ENCODE data around the gene MUC7. TPM values are rescaled to one million over a fixed set of nuclear protein-coding genes. Genes with fewer than 3 reads are reported as not detected.

The MUC7 gene
- total RNA-seq (not detected), polyA plus RNA-seq (ENCODE audit: insufficient read length in 2 of 2) (not detected)
- long read RNA-seq, donor 1 = 0 reads
- long read RNA-seq, donor 2 = 0 reads
- long read RNA-seq, donor 3 = 0 reads
- long read RNA-seq, donor 4 = 0 reads

GRCh38 chr4:70471897-70472296 lies at the start of gene MUC7:
MUC7 (plus strand) TSS chr4:70472197; CDS start chr4:70474022, 1,825 bp downstream.
- Histone ChIP-seq H3K27me3 (ENCODE audit: control insufficient read depth, insufficient read depth, low read length) (no peaks in the 10 kb centered on the region), H3K36me3 (ENCODE audit: control insufficient read depth, insufficient read depth, low read length) (no peaks in the 10 kb centered on the region), H3K4me3 (ENCODE audit: low read depth, low read length) (no peak within 1 kb of the TSS), H3K4me1 (ENCODE audit: control insufficient read depth, insufficient read depth, low read length) (no peaks in the 10 kb centered on the region), H3K27ac (ENCODE audit: low read depth, low read length) (no peak within 1 kb of the TSS), H3K9me3 (ENCODE audit: control insufficient read depth, insufficient read depth, low read length) (no peaks in the 10 kb centered on the region)
- WGBS (ENCODE audit: insufficient coverage) = 78% methylated on average over 3 of the region's 4 CpGs
- DNase-seq (ENCODE audit: low read depth in 4 of 6, low spot score in 6 of 6) = no peak

- Histone ChIP-seq H3K9me3 (ENCODE audit: control insufficient read depth, insufficient read depth, low read length) (peaks cover 2% of the 10 kb centered on the region), H3K36me3 (ENCODE audit: control insufficient read depth, insufficient read depth, low read length) (no peaks in the 10 kb centered on the region), H3K4me1 (ENCODE audit: control insufficient read depth, insufficient read depth, low read length) (no peaks in the 10 kb centered on the region), H3K4me3 (ENCODE audit: low read depth, low read length) (no peak overlapping the region), H3K27me3 (ENCODE audit: control insufficient read depth, insufficient read depth, low read length) (no peaks in the 10 kb centered on the region), H3K27ac (ENCODE audit: low read depth, low read length) (no peak overlapping the region)
- DNase-seq (ENCODE audit: low read depth in 4 of 6, low spot score in 6 of 6) = no peak
- 67% methylated on average over 1 of the region's 1 CpG for WGBS (ENCODE audit: insufficient coverage)
Observed at GRCh38 chr4:70425306-70425705, 46.7 kb upstream of the MUC7 start.

- no peak for DNase-seq (ENCODE audit: low read depth in 4 of 6, low spot score in 6 of 6)
- Histone ChIP-seq H3K36me3 (ENCODE audit: control insufficient read depth, insufficient read depth, low read length) (no peaks in the 10 kb centered on the region), H3K27me3 (ENCODE audit: control insufficient read depth, insufficient read depth, low read length) (no peaks in the 10 kb centered on the region), H3K4me1 (ENCODE audit: control insufficient read depth, insufficient read depth, low read length) (no peaks in the 10 kb centered on the region), H3K27ac (ENCODE audit: low read depth, low read length) (no peak overlapping the region), H3K9me3 (ENCODE audit: control insufficient read depth, insufficient read depth, low read length) (peaks cover 2% of the 10 kb centered on the region), H3K4me3 (ENCODE audit: low read depth, low read length) (no peak overlapping the region)
Observed at GRCh38 chr4:70426789-70427188, 45.2 kb upstream of the MUC7 start.

DNA sequence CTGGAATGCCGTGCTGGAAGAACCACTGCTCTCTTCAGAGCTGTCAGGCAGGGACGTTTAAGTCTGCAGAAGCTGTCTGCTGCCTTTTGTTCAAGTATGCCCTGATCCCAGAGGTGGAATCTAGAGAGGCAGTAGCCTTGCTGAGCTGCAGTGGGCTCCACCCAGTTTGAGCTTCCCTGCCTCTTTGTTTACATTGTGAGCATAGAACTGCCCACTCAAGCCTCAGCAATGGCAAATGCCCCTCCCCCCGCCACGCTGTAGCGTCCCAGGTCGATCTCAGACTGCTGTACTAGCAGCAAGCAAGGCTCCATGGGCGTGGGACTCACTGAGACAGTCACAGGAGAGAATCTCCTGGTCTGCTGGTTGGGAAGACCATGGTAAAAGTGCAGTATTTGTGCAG lies 34.8 kb upstream of the MUC7 start:
- no peak overlapping the region for H3K27ac ChIP-seq (ENCODE audit: low read depth, low read length)
- H3K9me3 ChIP-seq (ENCODE audit: control insufficient read depth, insufficient read depth, low read length) = peaks cover 1% of the 10 kb centered on the region
- H3K36me3 ChIP-seq (ENCODE audit: control insufficient read depth, insufficient read depth, low read length) = no peaks in the 10 kb centered on the region
- no peak overlapping the region for H3K4me3 ChIP-seq (ENCODE audit: low read depth, low read length)
- DNase-seq (ENCODE audit: low read depth in 4 of 6, low spot score in 6 of 6) = no peak
- no peaks in the 10 kb centered on the region for H3K27me3 ChIP-seq (ENCODE audit: control insufficient read depth, insufficient read depth, low read length)
- no peaks in the 10 kb centered on the region for H3K4me1 ChIP-seq (ENCODE audit: control insufficient read depth, insufficient read depth, low read length)
- WGBS (ENCODE audit: insufficient coverage) = 75% methylated on average over 7 of the region's 7 CpGs

DNA sequence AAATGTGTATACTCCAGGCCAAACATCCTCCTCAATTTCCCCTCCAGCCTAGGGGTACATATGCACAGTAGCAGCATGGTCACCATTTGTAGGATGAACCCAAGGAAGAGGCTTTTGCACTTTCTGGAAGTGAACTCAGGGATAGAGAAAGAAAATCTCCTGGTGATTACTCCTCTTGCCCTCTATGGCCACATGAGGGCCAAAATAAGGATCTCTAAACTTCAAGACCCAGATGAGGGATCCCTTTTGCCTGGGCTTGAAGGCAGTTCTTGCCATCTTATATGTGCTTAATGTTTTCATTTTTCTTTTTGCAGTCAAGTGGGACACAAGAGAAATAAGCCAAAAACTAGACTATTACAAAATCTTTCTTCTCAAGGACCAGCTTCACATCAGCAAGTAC lies 29.5 kb upstream of the MUC7 start:
- Histone ChIP-seq H3K4me1 (ENCODE audit: control insufficient read depth, insufficient read depth, low read length) (no peaks in the 10 kb centered on the region), H3K27me3 (ENCODE audit: control insufficient read depth, insufficient read depth, low read length) (no peaks in the 10 kb centered on the region), H3K27ac (ENCODE audit: low read depth, low read length) (no peak overlapping the region), H3K36me3 (ENCODE audit: control insufficient read depth, insufficient read depth, low read length) (no peaks in the 10 kb centered on the region), H3K9me3 (ENCODE audit: control insufficient read depth, insufficient read depth, low read length) (no peaks in the 10 kb centered on the region), H3K4me3 (ENCODE audit: low read depth, low read length) (no peak overlapping the region)
- DNase-seq (ENCODE audit: low read depth in 4 of 6, low spot score in 6 of 6) = no peak

GRCh38 chr4:70443329-70443728 lies 28.7 kb upstream of the MUC7 start:
- Histone ChIP-seq H3K27ac (ENCODE audit: low read depth, low read length) (no peak overlapping the region), H3K4me3 (ENCODE audit: low read depth, low read length) (no peak overlapping the region)
- WGBS (ENCODE audit: insufficient coverage) = 95% methylated on average over 4 of the region's 5 CpGs

GRCh38 chr4:70449220-70449619 lies 22.8 kb upstream of the MUC7 start:
- no peak for DNase-seq (ENCODE audit: low read depth in 4 of 6, low spot score in 6 of 6)
- Histone ChIP-seq H3K36me3 (ENCODE audit: control insufficient read depth, insufficient read depth, low read length) (no peaks in the 10 kb centered on the region), H3K4me3 (ENCODE audit: low read depth, low read length) (no peak overlapping the region), H3K27me3 (ENCODE audit: control insufficient read depth, insufficient read depth, low read length) (no peaks in the 10 kb centered on the region), H3K9me3 (ENCODE audit: control insufficient read depth, insufficient read depth, low read length) (no peaks in the 10 kb centered on the region), H3K27ac (ENCODE audit: low read depth, low read length) (no peak overlapping the region), H3K4me1 (ENCODE audit: control insufficient read depth, insufficient read depth, low read length) (no peaks in the 10 kb centered on the region)
- 100% methylated on average over 2 of the region's 3 CpGs for WGBS (ENCODE audit: insufficient coverage)

More at GRCh38 chr4:70443329-70443728, 28.7 kb upstream of the MUC7 start:
- Histone ChIP-seq H3K36me3 (ENCODE audit: control insufficient read depth, insufficient read depth, low read length) (no peaks in the 10 kb centered on the region), H3K27me3 (ENCODE audit: control insufficient read depth, insufficient read depth, low read length) (no peaks in the 10 kb centered on the region), H3K4me1 (ENCODE audit: control insufficient read depth, insufficient read depth, low read length) (no peaks in the 10 kb centered on the region), H3K9me3 (ENCODE audit: control insufficient read depth, insufficient read depth, low read length) (no peaks in the 10 kb centered on the region)
- DNase-seq (ENCODE audit: low read depth in 4 of 6, low spot score in 6 of 6) = no peak

GRCh38 chr4:70452946-70453345 lies 19.1 kb upstream of the MUC7 start:
- Histone ChIP-seq H3K36me3 (ENCODE audit: control insufficient read depth, insufficient read depth, low read length) (no peaks in the 10 kb centered on the region), H3K4me1 (ENCODE audit: control insufficient read depth, insufficient read depth, low read length) (no peaks in the 10 kb centered on the region), H3K4me3 (ENCODE audit: low read depth, low read length) (no peak overlapping the region), H3K27me3 (ENCODE audit: control insufficient read depth, insufficient read depth, low read length) (no peaks in the 10 kb centered on the region), H3K27ac (ENCODE audit: low read depth, low read length) (no peak overlapping the region), H3K9me3 (ENCODE audit: control insufficient read depth, insufficient read depth, low read length) (no peaks in the 10 kb centered on the region)
- DNase-seq (ENCODE audit: low read depth in 4 of 6, low spot score in 6 of 6) = no peak
- WGBS (ENCODE audit: insufficient coverage) = 22% methylated on average over 1 of the region's 1 CpG

- Histone ChIP-seq H3K4me3 (ENCODE audit: low read depth, low read length) (no peak overlapping the region), H3K4me1 (ENCODE audit: control insufficient read depth, insufficient read depth, low read length) (no peaks in the 10 kb centered on the region), H3K9me3 (ENCODE audit: control insufficient read depth, insufficient read depth, low read length) (no peaks in the 10 kb centered on the region), H3K27ac (ENCODE audit: low read depth, low read length) (no peak overlapping the region), H3K36me3 (ENCODE audit: control insufficient read depth, insufficient read depth, low read length) (no peaks in the 10 kb centered on the region), H3K27me3 (ENCODE audit: control insufficient read depth, insufficient read depth, low read length) (no peaks in the 10 kb centered on the region)
- DNase-seq (ENCODE audit: low read depth in 4 of 6, low spot score in 6 of 6) = no peak
- WGBS (ENCODE audit: insufficient coverage) = no CpG with 5 or more reads among the region's 2 CpGs
Observed at GRCh38 chr4:70463335-70463734, 8.7 kb upstream of the MUC7 start.

GRCh38 chr4:70473679-70474078 lies 1.7 kb downstream of the MUC7 start:
- Histone ChIP-seq H3K36me3 (ENCODE audit: control insufficient read depth, insufficient read depth, low read length) (no peaks in the 10 kb centered on the region), H3K27me3 (ENCODE audit: control insufficient read depth, insufficient read depth, low read length) (no peaks in the 10 kb centered on the region), H3K27ac (ENCODE audit: low read depth, low read length) (no peak overlapping the region), H3K9me3 (ENCODE audit: control insufficient read depth, insufficient read depth, low read length) (no peaks in the 10 kb centered on the region), H3K4me3 (ENCODE audit: low read depth, low read length) (no peak overlapping the region), H3K4me1 (ENCODE audit: control insufficient read depth, insufficient read depth, low read length) (no peaks in the 10 kb centered on the region)
- DNase-seq (ENCODE audit: low read depth in 4 of 6, low spot score in 6 of 6) = no peak
- 100% methylated on average over 2 of the region's 4 CpGs for WGBS (ENCODE audit: insufficient coverage)
